ENCODE data around the gene WDR37.

DNA sequence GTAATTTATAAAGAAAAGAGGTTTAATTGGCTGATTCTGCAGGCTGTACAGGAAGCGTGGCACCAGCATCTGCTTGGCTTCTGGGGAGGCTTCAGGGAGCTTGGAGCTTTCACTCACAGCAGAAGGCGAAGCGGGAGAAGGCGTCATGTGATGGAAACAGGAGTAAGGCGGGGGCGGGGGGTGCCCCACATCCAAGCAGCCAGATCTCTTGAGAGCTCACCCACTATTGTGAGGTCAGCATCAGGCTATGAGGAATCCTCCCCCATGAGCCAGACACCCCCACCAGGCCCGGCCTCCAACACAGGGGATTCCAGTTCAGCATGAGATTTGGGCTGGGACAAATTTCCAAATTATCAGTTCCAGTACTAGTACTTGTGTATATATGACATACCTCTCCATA lies 46.2 kb downstream of the WDR37 start:
- no peak for TF ChIP-seq EZH2phosphoT487 (IDR thresholded peaks at IDR 0.05; ENCODE audit: borderline replicate concordance, low read length)
- TF ChIP-seq, protein P1, sequence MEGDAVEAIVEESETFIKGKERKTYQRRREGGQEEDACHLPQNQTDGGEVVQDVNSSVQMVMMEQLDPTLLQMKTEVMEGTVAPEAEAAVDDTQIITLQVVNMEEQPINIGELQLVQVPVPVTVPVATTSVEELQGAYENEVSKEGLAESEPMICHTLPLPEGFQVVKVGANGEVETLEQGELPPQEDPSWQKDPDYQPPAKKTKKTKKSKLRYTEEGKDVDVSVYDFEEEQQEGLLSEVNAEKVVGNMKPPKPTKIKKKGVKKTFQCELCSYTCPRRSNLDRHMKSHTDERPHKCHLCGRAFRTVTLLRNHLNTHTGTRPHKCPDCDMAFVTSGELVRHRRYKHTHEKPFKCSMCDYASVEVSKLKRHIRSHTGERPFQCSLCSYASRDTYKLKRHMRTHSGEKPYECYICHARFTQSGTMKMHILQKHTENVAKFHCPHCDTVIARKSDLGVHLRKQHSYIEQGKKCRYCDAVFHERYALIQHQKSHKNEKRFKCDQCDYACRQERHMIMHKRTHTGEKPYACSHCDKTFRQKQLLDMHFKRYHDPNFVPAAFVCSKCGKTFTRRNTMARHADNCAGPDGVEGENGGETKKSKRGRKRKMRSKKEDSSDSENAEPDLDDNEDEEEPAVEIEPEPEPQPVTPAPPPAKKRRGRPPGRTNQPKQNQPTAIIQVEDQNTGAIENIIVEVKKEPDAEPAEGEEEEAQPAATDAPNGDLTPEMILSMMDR (IDR thresholded peaks at IDR 0.05; ENCODE audit: low read depth, low read length, poor library complexity, severe bottlenecking), result no peak

Measured in DOHH2 (cell line).